NCI-H2171 treated with DMSO at 0.1 percent for 48 hours (cell line): ENCODE data around the gene RBM18.

Experiments
- DNase-seq: peaks from one replicate; lab custom pipeline; 2025; lab: John Stamatoyannopoulos, UW

RBM18 gene

DNA sequence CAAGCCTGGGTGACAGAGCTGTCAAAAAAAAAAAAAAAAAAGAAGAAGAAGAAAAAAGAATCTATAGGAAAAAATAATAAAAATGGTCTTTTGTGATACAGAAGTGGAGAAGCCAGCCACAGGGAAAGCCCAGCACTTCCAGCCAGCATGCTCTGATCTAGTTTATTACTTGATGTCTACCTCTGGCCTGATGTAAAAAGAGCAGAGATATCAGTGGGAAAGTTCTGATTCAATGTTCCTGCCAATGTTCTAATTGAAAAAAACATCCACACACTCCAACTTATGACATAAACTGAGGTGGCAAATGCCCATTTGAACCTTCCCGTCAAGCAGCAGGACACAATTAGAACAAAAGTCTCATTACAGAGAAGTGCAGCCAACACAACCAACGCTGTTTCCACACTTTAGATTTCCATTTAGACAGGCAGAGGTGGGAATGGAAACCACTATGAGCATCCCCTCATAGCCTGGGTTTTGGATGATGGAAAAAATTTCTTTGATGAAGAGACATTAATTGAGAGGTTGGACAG lies 5.7 kb downstream of the RBM18 start:
- no peak for DNase-seq

- DNase-seq: no peak
These were observed 8.4 kb downstream of the RBM18 start for GRCh38 chr9:122256206-122256605.

GRCh38 chr9:122254761-122255160 lies 9.9 kb downstream of the RBM18 start:
- DNase-seq: no peak

- no peak for DNase-seq
These were observed 11.8 kb downstream of the RBM18 start for GRCh38 chr9:122252796-122253195.

DNA sequence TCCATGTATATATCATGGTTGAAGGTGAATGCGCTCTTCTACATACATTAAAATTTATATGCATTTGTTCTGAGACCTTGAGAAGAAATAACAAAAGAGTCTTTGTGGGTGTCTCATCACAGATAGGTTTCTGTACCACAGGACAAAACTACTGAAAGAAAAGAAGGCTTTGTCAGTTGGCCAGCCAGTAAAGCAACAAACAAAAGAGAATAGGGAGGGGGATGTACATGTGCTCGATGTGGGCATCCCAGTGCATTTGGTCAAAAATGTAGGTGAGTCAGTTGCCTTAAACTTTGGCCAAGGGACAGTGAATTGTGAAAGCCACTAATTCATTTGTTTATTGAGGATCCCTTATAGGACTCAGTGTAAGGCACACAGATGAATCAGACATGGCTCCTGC lies 13.3 kb downstream of the RBM18 start:
- no peak for DNase-seq

DNA sequence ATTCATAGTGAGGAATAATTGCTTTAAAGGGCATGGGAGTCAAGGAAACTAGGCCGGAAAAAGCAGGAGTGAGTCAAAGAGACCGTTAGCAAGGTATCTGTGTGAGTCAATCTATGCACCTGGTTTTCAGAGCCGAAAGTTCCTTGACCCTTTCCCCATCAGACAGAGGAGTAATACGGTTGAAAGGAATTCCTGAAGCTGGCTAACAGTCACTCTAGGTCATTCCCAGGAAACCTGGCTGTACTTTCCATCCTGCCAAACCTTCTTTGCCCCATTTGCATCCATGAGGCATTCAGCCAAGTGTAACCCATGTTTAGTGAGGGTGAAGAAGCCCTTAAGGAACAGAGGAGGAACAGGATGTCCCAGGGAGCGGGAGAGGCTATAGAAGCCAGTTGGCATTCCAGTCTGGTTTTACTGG lies 16.2 kb downstream of the RBM18 start:
- no peak for DNase-seq

DNA sequence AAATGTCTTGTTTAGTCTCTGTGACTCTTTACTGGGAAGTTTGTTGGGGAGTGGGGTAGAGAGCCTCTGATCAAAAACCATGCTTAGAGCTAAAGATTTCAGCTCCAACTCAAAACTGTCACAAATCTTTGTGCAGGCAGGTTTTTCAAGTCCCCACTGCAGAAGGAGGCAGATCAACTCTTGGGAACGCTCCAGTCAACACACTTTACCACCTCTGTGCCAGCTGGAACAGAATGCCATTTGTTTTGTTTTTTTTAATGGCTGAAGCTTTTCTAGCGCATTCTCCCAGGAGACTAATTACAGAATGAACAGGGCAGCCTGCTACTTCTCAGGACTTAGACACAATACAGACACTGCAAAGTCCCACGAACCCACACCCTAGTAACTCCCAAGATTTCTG lies 18.0 kb downstream of the RBM18 start:
- peak; percentile 25 for DNase-seq

DNA sequence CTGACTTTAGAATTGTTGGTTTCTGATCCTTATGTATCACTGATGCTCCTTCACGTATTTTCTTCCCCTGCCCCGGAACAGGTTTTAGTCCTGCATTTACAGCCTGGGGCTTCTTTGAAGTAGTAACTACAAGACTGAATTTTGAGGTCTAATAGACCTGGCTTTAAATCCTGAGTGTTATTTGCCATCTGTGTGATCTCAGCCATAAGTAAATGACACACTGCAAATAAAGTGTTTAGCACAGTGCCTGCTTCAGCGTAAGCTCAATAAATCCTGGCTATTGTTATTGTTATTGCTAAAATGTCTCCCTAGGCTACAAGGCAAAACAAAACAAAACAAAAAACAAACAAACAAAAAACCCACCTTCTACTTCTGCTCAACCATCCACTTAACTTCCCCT lies 20.3 kb downstream of the RBM18 start:
- DNase-seq: no peak

DNA sequence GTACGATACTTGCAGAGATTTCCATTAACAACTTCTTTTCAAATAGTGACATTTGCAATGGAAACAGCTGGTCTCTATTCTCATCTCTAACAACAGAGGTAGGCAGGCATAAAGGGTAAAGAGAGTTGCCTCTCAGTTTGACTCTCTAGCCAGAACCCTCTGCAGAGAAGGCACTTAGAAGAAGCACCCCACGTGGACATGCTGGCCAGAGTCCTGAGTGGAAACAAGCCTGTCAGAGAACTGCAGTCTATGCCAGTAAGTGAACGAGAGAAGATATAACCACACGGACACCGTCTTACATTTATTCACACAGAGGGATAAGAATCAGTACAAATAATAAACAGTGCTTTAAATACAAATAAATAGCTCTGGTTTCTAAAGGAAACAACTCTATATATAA lies 24.9 kb downstream of the RBM18 start:
- DNase-seq: no peak

DNA sequence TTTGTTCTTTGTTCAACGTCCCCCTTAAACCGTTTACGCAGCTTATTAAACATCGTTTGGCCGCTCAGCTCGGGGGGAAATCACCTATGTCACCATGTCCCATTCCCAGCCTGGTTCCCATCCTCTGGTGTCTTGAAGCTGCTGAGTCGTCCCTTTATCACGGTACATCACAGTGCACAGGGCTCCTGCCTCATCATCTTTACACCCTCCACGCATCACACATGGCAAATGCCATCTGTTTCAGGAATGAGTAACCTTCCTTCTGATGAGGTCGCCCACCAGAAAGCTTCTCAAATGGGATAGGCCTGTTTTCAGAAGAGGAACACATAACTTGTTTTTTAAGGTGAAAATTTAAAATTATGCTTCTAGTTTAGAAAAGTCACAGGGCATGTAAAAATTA lies 28.0 kb downstream of the RBM18 start:
- DNase-seq: peak; percentile 61

- DNase-seq: no peak
These were observed 30.5 kb downstream of the RBM18 start for GRCh38 chr9:122234022-122234748.

DNA sequence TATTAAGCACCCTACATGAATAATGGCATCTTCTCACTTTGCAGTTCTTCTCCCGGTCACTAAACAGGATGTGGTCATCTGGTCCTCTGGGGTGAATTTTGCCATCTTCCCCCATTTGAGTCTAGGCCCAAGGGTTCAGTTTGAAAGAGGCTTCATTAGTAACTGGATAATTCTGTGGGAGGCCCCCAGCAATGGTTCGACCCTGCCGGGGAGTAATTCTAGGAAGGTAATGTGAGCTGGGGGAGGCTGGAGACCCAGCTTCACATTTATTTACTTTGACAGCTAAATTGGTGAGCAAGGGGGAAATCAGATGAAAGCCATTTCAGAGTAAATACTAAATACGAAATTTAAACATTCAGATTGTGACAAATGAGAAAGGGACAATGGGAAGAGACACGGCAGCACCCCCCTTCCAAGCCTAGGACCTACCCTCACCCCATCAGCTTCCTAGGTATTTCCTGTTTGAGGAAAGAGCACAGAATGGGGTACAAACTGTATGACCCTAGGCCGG lies 31.8 kb downstream of the RBM18 start:
- DNase-seq: no peak

GRCh38 chr9:122229485-122229837 lies 35.2 kb downstream of the RBM18 start:
- no peak for DNase-seq

DNA sequence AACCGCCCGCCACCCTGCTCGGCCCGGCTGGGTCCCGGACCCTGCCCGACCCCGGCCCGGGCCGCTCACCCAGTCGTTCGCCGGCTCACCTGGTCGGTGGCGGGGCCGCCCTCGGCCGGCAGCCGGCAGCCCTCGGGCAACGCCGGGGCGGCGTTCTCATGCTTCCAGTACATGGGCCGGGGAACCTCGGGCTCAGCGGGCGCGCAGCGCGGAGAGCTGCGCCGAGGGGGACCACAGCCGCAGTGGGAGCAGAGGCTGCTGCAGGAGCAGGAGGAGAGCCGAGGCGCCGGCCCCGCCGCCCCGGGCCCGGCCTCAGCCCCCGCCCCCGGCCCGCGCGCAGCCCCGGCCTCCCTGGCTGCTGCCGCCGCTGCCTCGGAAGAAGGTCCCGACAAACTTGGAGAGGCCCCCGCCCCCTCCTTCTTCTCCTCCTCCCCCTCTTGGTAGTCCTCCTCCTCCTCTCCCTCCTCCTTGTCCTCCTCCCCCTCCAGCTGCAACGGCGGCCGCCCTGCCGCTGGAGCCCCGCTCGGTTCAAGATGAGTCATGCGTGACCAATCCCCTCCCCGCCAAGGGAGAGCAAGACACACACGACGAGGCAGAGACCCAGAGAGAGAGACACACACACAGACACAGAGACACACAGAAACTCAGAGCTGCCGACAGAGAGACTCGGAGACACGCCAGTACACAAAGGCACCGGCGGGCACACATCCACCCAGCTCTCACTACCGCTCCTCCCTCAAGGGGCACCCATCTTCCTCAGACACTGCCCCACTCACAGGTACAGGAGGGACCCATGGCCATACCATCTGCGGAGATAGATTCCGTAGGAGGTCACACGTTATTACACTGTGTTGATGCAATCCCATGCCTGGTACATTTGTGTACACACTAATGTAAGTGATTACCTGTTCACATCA lies 35.8 kb downstream of the RBM18 start, which contains the start of gene LHX6:
LHX6 (minus strand) TSS at position 390 of the 917 bp plus-strand sequence; CDS start at position 173, 217 bp downstream.
- DNase-seq: no peak

DNA sequence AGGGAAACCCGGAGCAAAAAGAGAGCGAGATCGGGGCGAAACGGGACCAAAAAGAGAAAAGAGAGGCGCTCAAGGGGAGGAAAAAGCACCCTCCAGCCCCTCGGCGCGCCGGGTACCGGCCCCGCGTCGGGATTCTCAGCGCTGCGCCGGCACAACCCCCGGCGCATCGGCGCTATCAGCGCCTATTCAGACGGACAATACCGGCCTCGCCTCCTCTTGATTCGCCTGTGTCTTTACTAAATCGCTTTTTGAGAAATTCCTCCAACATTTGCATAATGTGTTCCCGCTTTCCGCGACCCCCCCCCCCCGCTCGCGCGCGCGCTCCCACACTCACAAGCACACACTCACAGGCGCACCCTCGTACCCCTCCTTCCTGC lies 36.5 kb downstream of the RBM18 start:
- DNase-seq: peak; percentile 46

DNA sequence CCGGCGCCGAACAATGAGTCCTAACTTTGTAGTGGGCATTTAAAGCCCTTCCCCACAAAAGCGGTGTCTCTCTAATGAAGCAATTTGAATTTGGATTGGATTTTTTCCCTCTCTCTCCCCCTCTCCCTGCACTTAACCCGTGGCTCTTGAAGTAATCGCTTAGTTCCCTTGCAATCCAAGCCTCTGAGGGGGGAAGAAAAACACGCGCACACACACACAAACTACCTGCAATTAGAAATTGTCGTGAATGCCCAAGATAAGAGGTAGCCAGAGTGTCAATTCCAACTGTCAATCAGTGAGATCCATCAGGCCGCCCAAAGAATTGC lies 37.1 kb downstream of the RBM18 start:
- no peak for DNase-seq

DNA sequence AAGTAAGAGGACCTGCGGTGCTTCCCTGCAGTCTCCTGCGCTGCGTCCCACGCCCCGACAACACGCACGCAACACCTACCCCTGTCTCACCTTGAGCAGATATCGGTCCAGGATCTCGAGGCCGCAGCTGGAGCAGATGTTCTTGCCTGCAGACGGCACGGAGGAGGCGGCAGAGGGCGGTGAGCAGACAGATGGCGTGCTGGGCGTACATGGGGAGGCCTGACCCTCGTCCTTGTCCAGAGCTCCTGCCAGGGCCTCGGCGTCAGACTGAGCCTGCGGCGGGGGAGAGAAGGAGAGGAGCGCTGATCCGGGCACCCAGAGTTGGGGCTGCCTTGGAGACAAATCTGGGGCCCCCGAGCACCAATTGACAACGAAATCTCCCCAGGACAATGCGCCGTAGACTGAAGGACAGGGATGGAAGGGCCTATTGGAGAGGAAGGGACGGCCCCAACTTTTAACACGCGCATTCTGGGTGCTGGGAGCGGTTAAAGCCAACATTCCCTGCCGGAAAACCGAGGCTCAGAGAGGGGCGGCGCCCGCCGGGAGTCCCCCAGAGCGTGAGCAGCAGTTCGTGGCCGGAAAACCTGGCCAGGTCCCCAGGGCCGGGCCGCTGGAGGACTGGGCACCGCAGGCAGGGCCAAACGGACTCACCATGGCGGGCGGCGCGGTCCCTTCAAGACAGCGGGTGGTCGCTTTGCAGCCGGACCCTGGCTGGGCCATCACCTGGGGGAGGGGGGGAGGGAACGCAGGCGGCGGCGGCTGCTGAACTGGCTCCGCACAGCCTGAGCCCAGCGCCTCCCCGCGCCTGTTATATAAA lies 37.7 kb downstream of the RBM18 start:
- DNase-seq: no peak

GRCh38 chr9:122226142-122226757 lies 38.4 kb downstream of the RBM18 start:
- DNase-seq: no peak

DNA sequence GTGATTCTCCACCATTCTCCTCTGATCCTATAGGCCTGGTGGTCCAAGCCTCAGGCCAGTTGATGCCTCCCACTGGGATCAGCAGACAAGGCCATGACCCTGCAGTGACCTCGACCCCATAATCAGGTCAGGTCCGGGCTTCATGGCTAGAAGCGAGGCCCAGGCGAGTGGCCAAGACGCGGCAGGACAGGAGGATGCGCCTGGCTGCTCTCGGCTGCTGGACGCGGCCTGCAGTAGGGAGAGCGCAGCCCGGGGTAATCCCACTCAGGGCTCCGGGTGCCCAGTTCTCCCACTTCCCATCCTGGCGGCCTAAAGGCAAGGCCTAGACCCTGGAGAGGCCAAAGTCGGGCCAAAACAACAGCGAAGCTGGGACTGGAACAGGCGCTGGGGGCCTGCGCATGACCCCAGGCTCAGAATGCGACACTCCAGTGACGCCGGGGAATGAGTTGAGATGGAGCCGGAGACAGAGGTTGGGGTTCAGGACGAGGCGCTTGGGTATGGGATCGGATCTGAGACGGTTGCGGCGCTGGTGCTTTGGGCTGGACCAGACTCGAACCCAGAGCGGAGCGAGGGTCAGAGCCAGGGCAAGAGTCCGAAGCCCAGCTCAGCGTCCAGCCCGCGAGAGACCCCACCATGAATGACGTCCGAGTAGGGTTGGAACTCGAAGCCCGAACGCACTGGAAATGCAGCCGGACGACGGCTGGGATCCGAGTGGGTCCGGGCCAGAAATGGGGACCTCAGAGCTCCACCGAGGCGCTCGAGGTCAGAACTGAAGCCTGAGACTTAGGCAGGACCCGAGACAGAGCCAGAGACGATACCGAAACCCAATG lies 39.1 kb downstream of the RBM18 start:
- no peak for DNase-seq

DNA sequence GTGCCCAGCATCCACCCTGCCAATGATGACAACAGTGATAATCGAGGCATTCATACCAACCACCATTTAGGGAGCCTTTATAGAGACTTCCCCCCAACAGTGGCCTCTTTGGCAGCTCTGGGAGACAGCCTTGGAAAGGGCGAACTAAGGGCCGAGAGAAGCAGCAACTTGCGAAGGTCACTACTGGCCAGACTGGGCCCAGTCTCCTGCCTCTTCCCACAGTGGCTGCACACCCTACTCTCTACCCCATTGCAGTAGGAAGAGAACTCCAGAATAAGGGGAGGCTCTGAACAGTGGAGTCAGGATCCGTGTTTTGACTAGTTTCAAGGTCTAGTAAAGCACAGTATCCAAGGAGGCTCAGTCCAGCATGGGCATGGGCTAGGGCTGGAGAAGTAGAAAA lies 41.2 kb downstream of the RBM18 start:
- no peak for DNase-seq

DNA sequence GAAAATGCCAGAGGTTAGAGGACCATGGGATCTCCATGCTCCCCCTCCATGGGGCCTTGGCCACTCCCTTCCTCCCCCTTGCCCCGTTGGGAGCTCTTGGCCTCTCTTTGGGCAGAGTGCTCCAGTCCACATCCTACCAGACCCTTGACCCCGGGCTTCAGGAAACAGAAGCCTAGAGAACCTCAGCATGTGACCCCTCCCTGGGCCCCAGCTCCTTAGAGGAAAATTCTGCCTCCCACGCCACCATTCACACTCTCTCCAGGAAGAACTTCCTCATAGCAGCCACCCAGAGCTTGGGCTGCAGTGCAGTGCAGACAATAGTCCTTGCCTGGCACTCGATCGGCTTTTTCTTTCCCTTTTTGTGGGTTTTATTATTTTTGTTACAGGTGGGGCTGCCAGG lies 41.8 kb downstream of the RBM18 start:
- no peak for DNase-seq
